IMR-90 (cell line): ENCODE data around the gene DYNC2LI1. TPM values are rescaled to one million over a fixed set of nuclear protein-coding genes. Genes with fewer than 3 reads are reported as not detected.

Source experiments
- ATAC-seq: fragments of 200-7000 bp; cut with Tn5 transposase; 2 replicates; pipeline ENCODE4 v1.9.1; 2020; ENCODE audit warnings: low read depth, mild to moderate bottlenecking, moderate library complexity
- BruUV-seq: library from RNA; stranded (reverse); fragments of 400-500 nt; replicated peaks from 2 replicates; lab custom pipeline; 2021; lab: Mats Ljungman, UMichigan
- CTCF ChIA-PET: fragments of 300-600 bp; formaldehyde crosslinking; extraction: SDS; loops from one replicate; lab custom pipeline; 2021; ENCODE audit warnings: antibody characterized with exemption; lab: Yijun Ruan, JAX
- POLR2A ChIA-PET: fragments of 300-600 bp; sonication (Branson Sonifier 250); formaldehyde crosslinking; loops from one replicate; lab custom pipeline; 2022; ENCODE audit warnings: antibody characterized with exemption; ENCODE audit not compliant: unreplicated experiment; lab: Charles Lee
- DNase-seq: peaks from one replicate; pipeline ENCODE4 v3.0.0; 2013
- H2AFZ ChIP-seq: replicated peaks from 2 replicates; pipeline ENCODE3; 2013; ENCODE audit warnings: low read length, mild to moderate bottlenecking; ENCODE audit not compliant: poor library complexity
- H2AK5ac ChIP-seq: 2 replicates; pipeline ENCODE4 v1.6.1; 2013; ENCODE audit warnings: low read depth, low read length, inconsistent platforms
- H2AK9ac ChIP-seq: replicated peaks from 2 replicates; pipeline ENCODE3; 2013; ENCODE audit warnings: mild to moderate bottlenecking, low read depth, low read length, moderate library complexity; ENCODE audit not compliant: poor library complexity
- H2BK120ac ChIP-seq: 2 replicates; pipeline ENCODE4 v1.6.1; 2013; ENCODE audit warnings: low read depth, low read length, inconsistent platforms
- H2BK15ac ChIP-seq: 3 replicates; pipeline ENCODE4 v1.6.1; 2013; ENCODE audit warnings: low read depth, low read length, inconsistent platforms
- H2BK20ac ChIP-seq: 2 replicates; pipeline ENCODE4 v1.6.1; 2013; ENCODE audit warnings: low read depth, mild to moderate bottlenecking, inconsistent platforms, low read length, moderate library complexity
- H2BK5ac ChIP-seq: 2 replicates; pipeline ENCODE4 v1.6.1; 2013; ENCODE audit warnings: mild to moderate bottlenecking, low read depth, low read length, inconsistent platforms; ENCODE audit not compliant: poor library complexity, severe bottlenecking
- H3K14ac ChIP-seq: replicated peaks from 2 replicates; pipeline ENCODE4 v1.6.1; 2013; ENCODE audit warnings: low read depth, low read length, inconsistent platforms
- H3K18ac ChIP-seq: 2 replicates; pipeline ENCODE4 v1.6.1; 2013; ENCODE audit warnings: low read depth, low read length, control low read depth
- H3K23ac ChIP-seq: 2 replicates; pipeline ENCODE4 v1.6.1; 2013; ENCODE audit warnings: low read depth, low read length, inconsistent platforms
- H3K27ac ChIP-seq: 2 replicates; pipeline ENCODE4 v1.5.1; 2013; ENCODE audit warnings: mild to moderate bottlenecking, control low read depth, low read length; ENCODE audit not compliant: insufficient read depth
- H3K27me3 ChIP-seq: 2 replicates; pipeline ENCODE4 v1.6.1; 2013; ENCODE audit warnings: low read length; ENCODE audit not compliant: control insufficient read depth, insufficient read depth
- H3K36me3 ChIP-seq: 2 replicates; pipeline ENCODE4 v1.6.1; 2013; ENCODE audit warnings: low read length, mixed read lengths; ENCODE audit not compliant: control insufficient read depth, insufficient read depth
- H3K4ac ChIP-seq: 2 replicates; pipeline ENCODE4 v1.6.1; 2013; ENCODE audit warnings: low read depth, low read length, inconsistent platforms
- H3K4me1 ChIP-seq: 2 replicates; pipeline ENCODE4 v1.6.1; 2013; ENCODE audit warnings: low read length, mixed read lengths; ENCODE audit not compliant: control insufficient read depth, insufficient read depth
- H3K4me2 ChIP-seq: 2 replicates; pipeline ENCODE4 v1.6.1; 2013; ENCODE audit warnings: low read depth, mild to moderate bottlenecking, control low read depth, low read length, moderate library complexity
- H3K4me3 ChIP-seq: 2 replicates; pipeline ENCODE4 v1.5.1; 2013; ENCODE audit warnings: low read depth, mild to moderate bottlenecking, control low read depth, low read length, moderate library complexity; ENCODE audit not compliant: insufficient read depth
- H3K56ac ChIP-seq: 2 replicates; pipeline ENCODE4 v1.6.1; 2013; ENCODE audit warnings: low read length, inconsistent platforms; ENCODE audit not compliant: insufficient read depth; ENCODE audit errors: extremely low read depth
- H3K79me1 ChIP-seq, 2 experiments: 2 replicates each; pipeline ENCODE4 v1.6.1; 2013; ENCODE audit warnings: low read length in 2 of 2, inconsistent platforms in 1 of 2, low read depth in 1 of 2
- H3K9ac ChIP-seq: 2 replicates; pipeline ENCODE4 v1.6.1; 2013; ENCODE audit warnings: low read depth, low read length, control low read depth
- H3K9me1 ChIP-seq: 2 replicates; pipeline ENCODE4 v1.6.1; 2013; ENCODE audit warnings: low read length, inconsistent platforms; ENCODE audit not compliant: insufficient read depth
- H3K9me3 ChIP-seq: 2 replicates; pipeline ENCODE4 v1.6.1; 2013; ENCODE audit warnings: low read length; ENCODE audit not compliant: control insufficient read depth, insufficient read depth
- H4K20me1 ChIP-seq: 2 replicates; pipeline ENCODE4 v1.6.1; 2013; ENCODE audit warnings: low read length, inconsistent platforms; ENCODE audit not compliant: insufficient read depth
- H4K5ac ChIP-seq: 2 replicates; pipeline ENCODE4 v1.6.1; 2013; ENCODE audit warnings: mild to moderate bottlenecking, low read depth, low read length, control low read depth
- H4K8ac ChIP-seq, 2 experiments: 2 replicates each; pipeline ENCODE4 v1.6.1; 2013; ENCODE audit warnings: low read depth in 2 of 2, low read length in 2 of 2, control low read depth in 1 of 2, inconsistent platforms in 1 of 2
- H4K91ac ChIP-seq: 2 replicates; pipeline ENCODE4 v1.6.1; 2013; ENCODE audit warnings: low read depth, low read length, inconsistent platforms; ENCODE audit not compliant: insufficient read depth
- BHLHE40 ChIP-seq: fragments of 150-350 bp; IDR thresholded peaks from 2 replicates; pipeline ENCODE4 v1.6.1; 2016; ENCODE audit warnings: mild to moderate bottlenecking, low read depth, low read length
- CEBPB ChIP-seq: IDR thresholded peaks from 2 replicates; pipeline ENCODE4 v1.6.1; 2012; ENCODE audit warnings: low read depth, low read length, improper control_type of control experiment
- CHD1 ChIP-seq: IDR thresholded peaks from 2 replicates; pipeline ENCODE4 v1.6.1; 2012; ENCODE audit warnings: low read depth, low read length, improper control_type of control experiment
- CTCF ChIP-seq: conservative IDR thresholded peaks from 2 replicates; pipeline ENCODE4 v1.5.1; 2012; ENCODE audit warnings: mild to moderate bottlenecking, low read depth, low read length, improper control_type of control experiment
- FOS ChIP-seq: fragments of 150-350 bp; IDR thresholded peaks from 2 replicates; pipeline ENCODE4 v1.6.1; 2016; ENCODE audit warnings: low read depth, low read length
- MAFK ChIP-seq: IDR thresholded peaks from 2 replicates; pipeline ENCODE4 v1.6.1; 2012; ENCODE audit warnings: low read depth, low read length, improper control_type of control experiment
- MAZ ChIP-seq: IDR thresholded peaks from 2 replicates; pipeline ENCODE4 v1.6.1; 2012; ENCODE audit warnings: low read depth, mild to moderate bottlenecking, low read length, improper control_type of control experiment, moderate library complexity, borderline replicate concordance
- MXI1 ChIP-seq: IDR thresholded peaks from 2 replicates; pipeline ENCODE4 v1.6.1; 2012; ENCODE audit warnings: low read depth, mild to moderate bottlenecking, low read length, moderate library complexity, borderline replicate concordance
- NFE2L2 ChIP-seq: fragments of 150-350 bp; IDR thresholded peaks from 2 replicates; pipeline ENCODE4 v1.6.1; 2016; ENCODE audit warnings: low read depth, mild to moderate bottlenecking, low read length
- POLR2A ChIP-seq: IDR thresholded peaks from 2 replicates; pipeline ENCODE4 v1.6.1; 2012; ENCODE audit warnings: mild to moderate bottlenecking, low read depth, low read length
- RAD21 ChIP-seq: IDR thresholded peaks from 2 replicates; pipeline ENCODE4 v1.6.1; 2012; ENCODE audit warnings: low read length, improper control_type of control experiment
- RFX5 ChIP-seq: IDR thresholded peaks from 2 replicates; pipeline ENCODE4 v1.8.0; 2012; ENCODE audit warnings: low read depth, mild to moderate bottlenecking, low read length, moderate library complexity
- SMC3 ChIP-seq: fragments of 150-350 bp; IDR thresholded peaks from 2 replicates; pipeline ENCODE4 v1.6.1; 2016; ENCODE audit warnings: low read depth, mild to moderate bottlenecking, antibody characterized with exemption, low read length, moderate library complexity
- USF2 ChIP-seq: fragments of 150-350 bp; IDR thresholded peaks from 2 replicates; pipeline ENCODE4 v1.6.1; 2017; ENCODE audit warnings: mild to moderate bottlenecking, antibody characterized with exemption, low read length, low read depth
- WGBS, 2 experiments: methylation state at CpG; one replicate each; pipeline versions ENCODE4 v1.1.5 to v1.1.7; 2013; ENCODE audit warnings: missing lambda C conversion rate in 2 of 2; ENCODE audit not compliant: insufficient read length in 1 of 2; ENCODE audit errors: extremely low coverage in 2 of 2; 5-methylcytosine and 5-hydroxymethylcytosine counted together
- dilution Hi-C: fragments of 300-500 bp; cut with HindIII; formaldehyde crosslinking; loops from one replicate; pipeline ENCODE4 v1.14.3; 2018; ENCODE audit warnings: low sequenced_read_pairs; ENCODE audit not compliant: unreplicated experiment
- in situ Hi-C: fragments of 300-500 bp; cut with MboI; formaldehyde crosslinking; loops from 3 replicates; pipeline ENCODE4 v1.14.3; 2019; ENCODE audit warnings: low sequenced_read_pairs, inconsistent platforms, mixed read lengths
- intact Hi-C: fragments of 100-400 bp; cut with micrococcal nuclease; formaldehyde crosslinking; loops from 2 replicates; pipeline ENCODE4 v1.10.0; 2022
- polyA plus RNA-seq, 3 experiments: library from polyadenylated mRNA; depleted of rRNA; stranded (reverse); fragments of >200 nt; gene quantifications; 2 replicates each; pipeline ENCODE4 v1.2.3, GENCODE V29; 2012; ENCODE audit warnings: low replicate concordance in 1 of 3
- total RNA-seq: library from RNA; depleted of rRNA; stranded (reverse); fragments of >200 nt; gene quantifications from 2 replicates; pipeline ENCODE4 v1.2.3, GENCODE V29; 2012

The DYNC2LI1 gene
- total and polyA plus RNA-seq, 2 of the 4 experiments (the other 2 are of a cell fraction): 5.2 to 10.4 TPM

- CTCF ChIA-PET: interaction anchor here (0.5 kb wide), 1 partner anchor 14 kb away, joined by 3 read pairs; no protein-coding TSS in a partner anchor
Observed at GRCh38 chr2:43806719-43807031, 32.8 kb downstream of the DYNC2LI1 start.

More at GRCh38 chr2:43806719-43807031, 32.8 kb downstream of the DYNC2LI1 start:
- in situ Hi-C loops (no loop called here), intact Hi-C loops (no loop called here), dilution Hi-C loops (no loop called here)
- H4K5ac ChIP-seq: no peak overlapping the region
- no peak overlapping the region for H2BK5ac ChIP-seq
- H3K4me2 ChIP-seq: no peak overlapping the region
- no peaks in the 10 kb centered on the region for H4K20me1 ChIP-seq
- no peaks in the 10 kb centered on the region for H3K9me1 ChIP-seq
- H2AK9ac ChIP-seq: no peak overlapping the region
- H3K14ac ChIP-seq: no peak overlapping the region
- H3K9ac ChIP-seq: no peak overlapping the region
- no peak overlapping the region for H3K23ac ChIP-seq
- H2AK5ac ChIP-seq: no peak overlapping the region
- no CpG with 5 or more reads among the region's 2 CpGs for WGBS, 2 experiments
- no peaks in the 10 kb centered on the region for H3K4me1 ChIP-seq
- H3K79me1 ChIP-seq: no peaks in the 10 kb centered on the region
- no peaks in the 10 kb centered on the region for H3K27me3 ChIP-seq
- no peak overlapping the region for H4K91ac ChIP-seq
- no peak for ATAC-seq
- no peak overlapping the region for H3K56ac ChIP-seq
- no peak overlapping the region for H2BK20ac ChIP-seq
- H3K27ac ChIP-seq: no peak overlapping the region
- no peak overlapping the region for H3K18ac ChIP-seq
- POLR2A ChIA-PET: no interaction called here
- DNase-seq: no peak
- 0 out of 2 replicates have a peak, but pooled peaks cover 7% of the 10 kb centered on the region for H3K36me3 ChIP-seq
- H3K9me3 ChIP-seq: no peaks in the 10 kb centered on the region
- no peak overlapping the region for H2BK15ac ChIP-seq
- no peak overlapping the region for H2BK120ac ChIP-seq
- TF ChIP-seq CEBPB (no peak), BHLHE40 (no peak), USF2 (no peak), MAFK (no peak), SMC3 (no peak), MAZ (no peak), NFE2L2 (no peak), FOS (no peak), CTCF (no peak), CHD1 (no peak), RAD21 (no peak), RFX5 (no peak), POLR2A (no peak), MXI1 (no peak)
- H3K4me3 ChIP-seq: no peak overlapping the region
- no peak overlapping the region for H4K8ac ChIP-seq
- BruUV-seq: no TSS peak
- H2AFZ ChIP-seq: no peak overlapping the region
- no peak overlapping the region for H3K4ac ChIP-seq
